PFSK-1 (cell line): ENCODE measurements around the gene ZNF680.

ENCODE experiments used
- FOXP2 ChIP-seq: optimal IDR thresholded peaks from 2 replicates; pipeline ENCODE3; 2011; ENCODE audit warnings: borderline replicate concordance, control low read depth, inconsistent platforms; ENCODE audit not compliant: insufficient read depth; ENCODE audit errors: extremely low read length, extremely low read depth
- POLR2AphosphoS5 ChIP-seq: IDR thresholded peaks from 2 replicates; pipeline ENCODE4 v1.6.1; 2012; ENCODE audit warnings: low read depth, mild to moderate bottlenecking, control low read depth, low read length, moderate library complexity
- REST ChIP-seq, 2 experiments: IDR thresholded peaks; 2 replicates each; pipeline versions ENCODE4 v1.6.1 to v1.8.0; 2011 to 2012; ENCODE audit warnings: low read depth in 2 of 2, low read length in 2 of 2, control low read depth in 1 of 2, inconsistent platforms in 1 of 2, mild to moderate bottlenecking in 1 of 2, moderate library complexity in 1 of 2; ENCODE audit not compliant: insufficient read depth in 1 of 2
- SIN3A ChIP-seq: IDR thresholded peaks from 2 replicates; pipeline ENCODE4 v1.6.1; 2012; ENCODE audit warnings: mild to moderate bottlenecking, low read length, moderate library complexity, borderline replicate concordance; ENCODE audit not compliant: insufficient read depth
- TAF1 ChIP-seq: IDR thresholded peaks from 2 replicates; pipeline ENCODE4 v1.6.1; 2012; ENCODE audit warnings: low read length, control low read depth, borderline replicate concordance; ENCODE audit not compliant: insufficient read depth

ZNF680 gene

DNA sequence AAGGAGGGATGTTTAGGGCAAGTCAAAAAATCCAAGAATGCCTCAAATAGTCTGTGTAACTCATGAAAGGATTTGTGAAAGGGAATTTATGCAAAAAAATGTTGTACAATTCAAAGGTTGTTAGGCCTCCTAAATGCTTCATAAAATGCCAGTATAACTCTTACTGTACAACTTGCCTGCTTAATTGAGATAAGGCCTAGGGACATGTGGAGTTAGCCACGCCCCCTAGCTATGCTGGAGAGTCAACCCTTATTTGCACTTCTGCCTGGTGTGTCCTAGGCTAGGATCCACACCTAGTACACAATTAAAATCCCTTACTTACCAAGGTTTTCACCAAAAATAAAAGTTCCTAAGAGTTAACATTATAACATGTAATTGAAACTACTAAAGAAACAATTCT lies 77.2 kb downstream of the ZNF680 start:
- TF ChIP-seq SIN3A (no peak), REST (IDR thresholded peaks at IDR 0.05; ENCODE audit: insufficient read depth in 1 of 2, low read depth in 2 of 2, low read length in 2 of 2) (no peak), FOXP2 (no peak), TAF1 (no peak), POLR2AphosphoS5 (no peak)
